Measurements from ENCODE around the gene GEN1. TPM values are rescaled to one million over a fixed set of nuclear protein-coding genes. Genes with fewer than 3 reads are reported as not detected.

GEN1 gene
- total RNA-seq, 1 donor from 2014 or later: 3.4 TPM

DNA sequence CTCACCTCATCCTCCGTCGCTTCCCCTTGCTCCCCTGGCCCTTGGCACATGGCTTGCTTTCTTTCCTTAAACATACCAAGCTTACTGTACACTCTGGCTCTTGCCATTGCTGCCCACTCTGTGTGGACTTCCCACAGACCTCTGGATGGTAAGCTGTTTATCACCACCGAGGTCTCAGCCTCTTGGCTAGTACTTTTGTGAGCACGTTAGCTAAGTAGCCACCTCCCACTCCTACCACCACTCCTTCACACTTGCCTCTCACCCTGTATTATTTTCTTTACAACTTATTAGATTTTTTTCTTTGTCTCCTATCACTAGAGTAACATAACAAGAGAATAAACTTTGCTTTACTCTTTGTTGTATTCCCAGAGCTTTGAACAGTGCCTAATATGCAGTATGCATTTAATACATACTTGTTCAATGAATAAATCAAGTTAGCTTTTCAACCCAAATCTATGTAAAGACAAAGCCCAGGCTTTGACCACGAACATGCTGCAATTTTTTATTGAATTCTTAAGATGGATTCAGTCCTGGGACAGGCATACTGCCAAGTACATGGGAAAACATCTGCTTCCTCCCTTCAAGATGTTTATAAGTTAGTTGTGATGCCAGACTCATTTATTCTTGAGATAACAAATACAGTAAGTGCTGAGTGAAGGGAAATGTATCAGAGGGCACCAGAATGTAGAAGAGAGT is 37.3 kb downstream of the GEN1 start:
- no peak for DNase-seq (ENCODE audit: low spot score)
- intact Hi-C loops (cut with DNase I): no loop called here
- no peak for ATAC-seq

DNA sequence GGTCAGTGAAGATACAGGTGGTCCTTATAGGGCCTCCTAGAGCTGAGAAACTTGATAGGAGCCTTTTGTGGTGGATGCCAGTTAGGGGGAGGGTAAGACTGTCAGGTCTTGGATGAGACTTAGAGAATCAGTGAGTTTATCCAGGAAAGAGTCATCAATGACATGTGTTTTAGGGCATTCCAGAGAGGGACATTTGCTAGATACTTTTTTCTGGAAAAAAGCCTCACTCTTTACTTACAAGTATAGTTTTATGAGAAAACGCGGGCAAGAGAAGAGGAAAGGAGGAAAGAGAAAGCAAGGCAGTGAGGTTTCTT is 37.8 kb downstream of the GEN1 start:
- DNase-seq (ENCODE audit: low spot score) (no peak), ATAC-seq (no peak)
- intact Hi-C loops (cut with DNase I): no loop called here

DNA sequence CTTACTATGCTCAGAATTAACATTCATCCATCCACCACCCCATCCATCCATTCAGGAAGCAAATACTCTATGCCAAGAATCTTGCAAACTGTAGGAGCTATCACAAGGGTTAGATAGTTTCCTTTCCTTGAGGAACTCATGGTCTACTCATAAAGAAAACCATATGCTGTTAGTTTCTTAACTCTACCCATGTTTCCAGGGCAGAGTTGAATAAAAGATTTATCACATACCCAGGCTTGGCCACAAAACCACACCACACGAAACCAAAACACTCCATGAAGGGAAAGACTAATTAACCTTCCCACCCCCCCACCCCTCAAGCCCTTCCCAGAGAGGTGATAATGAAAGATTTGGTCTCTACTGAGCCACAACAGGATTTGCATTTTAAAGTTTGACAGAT is 38.6 kb downstream of the GEN1 start:
- ATAC-seq: no peak
- no peak for DNase-seq (ENCODE audit: low spot score)
- intact Hi-C loops (cut with DNase I): no loop called here

DNA sequence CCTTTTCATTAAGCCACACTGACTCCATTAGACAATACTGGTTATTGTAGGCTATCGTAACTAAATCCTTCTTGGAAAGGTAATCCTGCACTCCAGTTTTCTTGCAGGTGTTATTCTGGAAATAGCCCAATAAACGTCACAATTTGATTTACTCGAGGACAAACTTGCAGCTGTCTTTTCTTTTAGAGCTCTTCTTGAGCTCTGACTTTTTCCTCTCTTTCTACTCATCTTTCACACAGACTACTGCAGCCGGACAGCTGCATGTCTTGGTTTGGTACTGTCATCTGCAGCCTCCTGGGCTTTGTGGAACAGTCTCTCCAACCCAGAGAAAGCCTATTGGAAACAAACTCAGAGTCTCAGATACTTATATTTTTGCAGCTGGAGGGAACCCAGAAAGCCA is 39.4 kb downstream of the GEN1 start:
- intact Hi-C loops (cut with DNase I): no loop called here
- ATAC-seq (no peak), DNase-seq (ENCODE audit: low spot score) (no peak)

DNA sequence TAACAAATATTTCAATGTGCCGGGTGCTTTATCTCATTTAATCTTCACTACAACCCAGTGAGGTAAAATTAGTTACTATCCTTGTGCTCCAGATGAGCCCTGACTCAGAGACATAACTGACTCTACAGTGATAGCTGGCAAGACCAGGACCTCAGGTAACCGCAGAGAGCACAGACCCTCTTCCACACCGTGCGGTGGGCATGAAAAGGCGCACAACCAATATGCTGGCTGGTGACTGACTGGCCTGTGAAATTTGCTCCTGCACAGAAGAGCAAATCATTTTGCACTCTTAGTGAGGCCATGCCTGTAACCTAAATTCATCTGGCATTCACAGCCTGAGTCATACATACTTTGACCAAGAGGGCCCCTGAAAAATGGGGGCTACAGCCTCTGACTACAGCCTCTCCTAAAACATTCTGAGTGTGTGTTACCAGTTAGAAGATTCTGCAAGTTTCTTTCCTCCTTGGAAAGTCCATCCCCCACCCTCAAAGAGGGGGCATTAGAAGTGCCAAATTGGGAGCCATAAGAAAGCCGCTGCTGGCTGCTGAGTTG is 39.9 kb downstream of the GEN1 start:
- intact Hi-C loops (cut with DNase I): no loop called here
- ATAC-seq: no peak

DNA sequence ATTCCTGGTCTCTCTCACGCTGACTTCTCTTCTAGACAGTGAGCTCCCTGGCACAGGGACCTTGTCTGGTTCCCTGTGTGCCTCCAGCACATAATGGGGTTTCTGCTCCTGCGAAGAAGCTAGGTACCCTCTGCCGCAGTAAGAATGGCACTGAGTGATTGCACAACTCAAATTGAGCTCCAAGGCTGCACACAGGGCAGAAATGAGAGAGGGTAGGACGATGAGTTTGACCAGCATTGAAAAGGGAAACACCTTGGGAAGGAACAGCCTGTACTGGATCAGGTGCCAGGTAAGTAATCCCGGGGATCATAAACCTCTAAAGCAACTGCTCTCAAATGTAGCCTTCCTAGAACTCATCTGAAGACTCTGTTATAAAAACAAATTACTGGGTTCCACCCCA is 41.4 kb downstream of the GEN1 start:
- DNase-seq (ENCODE audit: low spot score) (no peak), ATAC-seq (no peak)
- intact Hi-C loops (cut with DNase I): no loop called here

More for the DNA sequence above, 39.9 kb downstream of the GEN1 start:
- DNase-seq (ENCODE audit: low spot score): no peak

DNA sequence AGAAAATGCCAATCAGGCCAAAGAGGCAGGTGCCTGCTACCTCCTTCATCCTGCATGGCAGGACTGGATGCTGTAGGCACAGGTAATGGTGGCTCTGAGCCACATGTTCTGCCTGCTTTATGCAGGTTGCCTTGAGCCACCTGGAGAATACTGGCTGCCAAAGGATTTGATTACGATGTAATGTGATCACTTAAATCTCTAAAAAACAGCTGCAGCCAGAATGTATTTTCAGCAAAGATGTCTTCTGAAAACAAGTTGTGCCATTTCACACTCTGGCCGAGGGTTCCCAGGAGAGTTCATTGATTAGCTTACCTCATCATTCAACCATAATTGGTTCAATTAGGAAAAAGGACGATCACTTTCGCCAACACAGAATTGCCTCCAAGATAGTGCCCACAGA is 44.4 kb downstream of the GEN1 start:
- intact Hi-C loops (cut with DNase I): no loop called here
- ATAC-seq: no peak

DNA sequence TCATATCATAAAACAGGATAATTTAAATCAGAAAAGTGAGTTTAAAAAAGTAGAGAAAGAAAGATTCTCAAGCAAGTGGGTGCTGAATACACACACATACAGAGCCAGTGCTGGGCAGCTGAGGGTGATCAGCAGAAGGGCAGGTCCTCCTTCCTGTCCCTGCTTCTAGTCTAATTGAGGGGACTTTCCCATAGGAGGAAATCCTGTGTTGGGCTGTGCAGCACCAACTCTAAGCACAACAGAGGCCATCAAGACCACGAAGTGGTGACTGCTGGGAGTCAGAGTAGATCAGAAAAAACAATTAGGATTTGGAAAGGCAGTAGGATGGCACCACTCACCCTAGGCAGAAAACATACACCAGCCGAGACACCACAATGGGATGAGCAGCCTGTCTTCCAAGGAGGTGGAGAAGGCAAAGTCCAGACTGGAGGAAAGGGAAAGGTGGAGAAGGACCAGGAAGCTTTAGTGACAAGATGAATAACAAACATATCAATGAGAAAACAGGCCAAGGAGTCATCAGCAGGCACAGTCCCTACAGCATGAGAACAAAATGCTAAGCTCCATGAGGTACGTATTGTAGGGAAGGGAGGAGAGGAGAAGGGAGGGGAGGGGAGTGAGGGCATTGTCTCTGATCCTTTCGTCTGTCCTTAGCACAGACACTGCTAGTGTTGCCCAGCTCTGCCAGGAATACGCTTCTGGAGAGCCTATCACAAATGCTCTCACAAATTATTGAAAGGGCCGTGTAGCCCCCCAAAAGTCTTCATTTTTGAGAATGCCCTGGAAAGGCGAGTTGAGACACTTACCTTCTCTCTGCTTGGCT is 45.6 kb downstream of the GEN1 start:
- peak; percentile 18 for ATAC-seq
- no peak for DNase-seq (ENCODE audit: low spot score)

More for the DNA sequence above, 44.4 kb downstream of the GEN1 start:
- DNase-seq (ENCODE audit: low spot score): no peak

DNA sequence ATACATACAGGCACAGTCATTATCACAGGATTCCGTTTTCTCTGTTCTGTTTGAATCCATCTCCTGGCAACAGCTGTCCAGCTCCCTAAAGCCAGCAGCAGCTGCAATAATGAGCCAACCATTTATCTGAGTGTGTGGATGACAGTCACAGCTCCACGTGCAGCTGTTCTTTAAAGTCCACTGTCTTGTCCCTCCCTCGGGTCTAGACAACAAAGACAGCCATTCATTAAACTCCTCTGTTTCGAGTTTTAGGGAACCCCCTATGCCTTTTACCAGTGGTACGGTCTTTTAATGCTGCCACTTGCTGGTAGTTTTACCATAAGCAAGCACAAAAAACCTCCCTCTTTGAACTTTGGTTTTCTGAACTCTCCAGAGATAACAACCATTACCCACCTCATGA is 46.3 kb downstream of the GEN1 start:
- peak; percentile 82 for ATAC-seq
- no peak for DNase-seq (ENCODE audit: low spot score)
- intact Hi-C loops (cut with DNase I): no loop called here

More for the DNA sequence above, 45.6 kb downstream of the GEN1 start:
- intact Hi-C loops (cut with DNase I): no loop called here

DNA sequence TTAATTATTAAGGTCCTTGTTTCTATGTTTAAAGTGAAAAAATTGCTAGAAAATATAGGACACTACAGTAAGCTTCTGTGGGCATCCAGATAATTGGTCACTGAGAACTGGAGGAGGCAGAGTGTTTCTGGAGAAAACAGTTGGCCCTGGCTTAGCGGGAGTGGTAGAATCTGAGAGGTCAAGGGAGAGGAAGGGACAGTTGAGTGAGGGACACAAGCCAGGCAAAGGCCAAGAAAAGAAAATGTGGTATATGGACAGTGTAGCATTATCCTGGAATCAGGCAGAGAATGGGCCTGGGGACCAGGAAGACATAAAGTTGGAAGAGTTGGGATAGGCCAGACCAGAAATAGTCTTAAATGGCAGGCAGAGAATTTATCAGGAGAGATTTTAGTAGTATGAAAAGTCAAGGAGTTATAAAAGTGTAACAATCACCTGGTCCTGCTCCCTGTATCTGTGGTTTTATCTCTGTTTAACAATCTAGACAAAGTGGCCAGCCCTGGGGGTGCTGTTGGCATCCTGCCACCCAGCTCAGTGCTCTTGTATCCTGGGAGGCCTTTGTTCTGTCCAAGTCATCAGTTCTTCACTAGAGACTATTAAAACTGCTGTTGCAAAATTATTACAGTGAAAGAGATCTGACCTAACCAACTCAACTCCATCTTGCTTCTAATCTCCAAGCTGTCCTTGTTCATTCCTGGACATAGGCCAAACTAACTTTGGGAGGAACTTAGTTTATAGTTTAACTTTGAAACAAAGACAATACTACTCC is 46.9 kb downstream of the GEN1 start:
- intact Hi-C loops (cut with DNase I): no loop called here
- no peak for DNase-seq (ENCODE audit: low spot score)
- ATAC-seq: peak; percentile 47

DNA sequence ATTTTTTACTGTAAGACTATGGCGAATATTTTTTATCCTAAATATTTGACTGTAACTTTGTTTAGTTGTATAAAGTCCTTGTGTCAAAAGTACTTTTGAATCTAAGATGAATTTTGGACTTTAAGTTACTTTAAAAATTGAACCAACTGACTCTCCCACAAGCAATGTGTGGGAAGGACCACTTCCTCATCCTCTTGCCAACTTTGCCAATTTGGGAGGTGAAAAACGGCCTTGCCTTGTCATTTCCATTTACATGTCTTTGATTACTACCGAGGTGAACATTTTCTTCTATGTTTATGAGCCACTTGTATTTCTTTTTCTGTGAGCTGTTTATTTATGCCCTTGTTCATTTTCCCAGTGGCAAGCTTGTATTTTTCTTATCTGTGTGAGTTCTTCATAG is 49.6 kb downstream of the GEN1 start:
- ATAC-seq: no peak
- no peak for DNase-seq (ENCODE audit: low spot score)
- intact Hi-C loops (cut with DNase I): no loop called here

DNA sequence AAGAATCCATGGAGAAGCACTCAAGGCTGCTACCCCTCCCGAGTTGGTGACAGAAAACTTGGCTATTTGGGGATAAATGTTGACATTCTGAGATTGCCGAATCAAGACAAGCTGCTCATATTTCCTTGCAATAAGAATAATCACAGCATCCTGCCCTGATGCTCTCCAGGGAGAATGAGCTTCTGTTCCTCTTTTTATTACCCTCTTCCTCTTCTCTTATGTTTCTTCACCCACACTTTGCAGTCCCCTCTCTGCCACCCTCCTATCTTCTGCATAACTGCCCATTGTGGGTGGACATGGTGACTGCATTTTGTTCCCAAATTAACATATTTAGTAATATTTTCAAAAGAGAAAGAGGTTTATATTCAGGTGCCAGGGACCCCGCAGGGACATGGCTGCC is 50.4 kb downstream of the GEN1 start:
- intact Hi-C loops (cut with DNase I): no loop called here
- no peak for DNase-seq (ENCODE audit: low spot score)
- no peak for ATAC-seq

DNA sequence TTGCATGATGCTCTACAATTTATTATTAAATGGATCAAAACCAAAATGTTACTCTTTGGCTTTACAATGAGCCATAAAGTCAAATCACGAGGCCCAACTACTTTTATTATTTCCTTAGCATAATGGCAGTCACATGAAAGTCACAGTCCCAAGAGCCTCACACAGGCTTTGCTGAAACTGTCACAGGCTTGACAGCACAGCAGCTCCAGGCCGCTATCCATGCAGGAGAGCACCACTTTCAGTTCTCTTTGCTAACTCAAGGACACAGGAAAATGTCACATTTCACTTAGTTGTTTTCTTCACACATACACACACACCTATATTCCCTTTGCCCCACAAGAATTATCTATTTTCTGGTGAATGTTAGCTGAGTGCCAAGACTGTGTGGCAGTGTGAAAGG is 51.2 kb downstream of the GEN1 start:
- ATAC-seq (no peak), DNase-seq (ENCODE audit: low spot score) (no peak)
- intact Hi-C loops (cut with DNase I): no loop called here

DNA sequence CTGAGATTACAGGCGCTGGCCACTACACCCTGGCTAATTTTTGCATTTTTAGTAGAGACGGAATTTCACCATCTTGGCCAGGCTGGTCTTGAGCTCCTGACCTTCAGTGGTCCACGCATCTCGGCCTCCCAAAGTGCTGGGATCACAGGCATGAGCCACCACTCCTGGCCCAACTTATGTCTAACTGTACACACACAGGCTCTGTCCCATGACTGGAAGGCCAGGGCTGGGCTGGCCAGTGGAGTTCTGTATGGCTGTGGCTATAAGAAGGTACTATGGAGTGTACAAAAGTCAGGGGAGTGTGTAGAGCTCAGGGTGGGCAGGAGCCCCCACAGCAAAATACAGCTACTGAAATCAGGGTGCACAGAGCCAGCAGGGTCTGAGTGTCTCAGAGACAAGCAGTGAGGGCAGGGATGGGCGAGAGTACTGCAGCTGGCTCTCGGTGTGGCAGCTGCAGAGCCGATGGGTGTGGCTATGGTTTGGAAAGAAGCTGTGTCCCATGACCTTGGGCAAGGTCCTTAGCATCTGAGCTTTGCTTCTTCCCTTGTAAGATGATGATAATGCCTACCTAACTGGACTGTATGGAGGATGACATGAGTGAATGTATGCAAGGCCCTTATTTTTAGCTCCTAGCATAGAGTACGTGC is 51.9 kb downstream of the GEN1 start:
- ATAC-seq (peak; percentile 13), DNase-seq (ENCODE audit: low spot score) (no peak)
- intact Hi-C loops (cut with DNase I): no loop called here

DNA sequence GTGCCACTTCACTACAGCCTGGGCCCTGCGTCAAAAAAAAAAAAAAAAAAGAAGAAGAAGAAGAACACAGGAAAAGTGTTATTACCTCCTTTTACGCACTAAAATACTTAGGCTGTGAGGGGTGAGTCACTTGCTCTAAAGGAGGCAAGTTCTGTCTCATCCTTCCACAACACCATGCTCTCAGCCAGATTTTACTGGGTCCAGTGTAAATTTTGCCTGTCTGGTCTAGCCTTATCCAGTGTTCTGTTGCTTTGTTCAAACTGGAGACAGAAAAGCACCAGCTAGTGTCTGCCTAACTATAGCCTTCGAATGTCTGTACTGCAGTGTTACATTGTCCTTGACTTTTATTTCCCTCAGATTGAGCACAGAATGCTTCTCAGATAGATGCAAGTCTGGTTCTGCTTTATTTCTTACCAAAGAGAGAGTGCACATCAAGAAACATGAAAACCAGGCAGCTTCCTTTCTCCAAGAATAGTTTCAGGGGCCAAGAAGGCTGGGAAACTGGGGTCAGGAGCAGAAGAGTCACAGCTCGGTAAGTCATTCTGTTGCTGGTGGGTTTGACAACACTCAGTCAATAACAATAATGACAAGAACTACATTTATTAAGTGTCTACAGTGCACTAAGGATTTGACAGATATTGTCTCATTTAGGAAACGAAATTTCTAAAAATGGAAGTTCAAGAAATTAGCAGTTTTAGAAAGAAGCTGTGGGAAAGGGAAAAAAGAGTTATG is 59.2 kb downstream of the GEN1 start:
- intact Hi-C loops (cut with DNase I): no loop called here
- ATAC-seq (peak; percentile 51), DNase-seq (ENCODE audit: low spot score) (no peak)

DNA sequence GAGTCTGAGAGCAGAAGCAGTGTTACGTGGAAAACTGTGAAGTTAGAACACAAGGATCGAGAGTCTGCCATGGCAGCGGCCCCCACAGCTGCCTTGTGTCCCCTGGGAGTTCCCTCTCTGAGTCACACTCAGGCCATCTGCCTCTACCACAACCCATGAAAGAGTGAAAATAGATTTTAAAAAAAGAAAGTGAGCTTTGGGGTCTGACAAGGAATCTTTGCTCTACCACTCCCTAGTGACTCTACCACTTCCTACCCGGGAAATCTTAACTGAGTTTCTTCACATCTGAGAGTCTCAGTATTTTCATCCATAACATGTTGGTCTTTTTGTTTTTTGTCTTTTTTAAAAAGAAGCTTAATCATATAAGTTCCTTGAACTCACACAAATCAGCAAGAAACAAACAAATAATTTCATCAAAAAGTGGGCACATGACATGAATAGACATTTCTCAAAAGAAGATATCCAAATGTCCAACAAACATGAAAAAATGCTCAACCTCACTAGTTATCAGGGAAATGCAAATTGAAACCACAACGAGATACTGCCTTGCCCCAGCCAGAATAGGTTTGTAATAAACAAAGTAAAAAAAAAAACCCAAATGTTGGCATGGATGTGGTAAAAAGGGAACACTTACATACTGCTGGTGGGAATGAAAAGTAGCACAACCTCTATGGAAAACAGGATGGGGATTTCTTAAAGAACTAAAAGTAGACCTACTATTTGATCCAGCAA is 60.0 kb downstream of the GEN1 start:
- ATAC-seq: peak; percentile 83
- intact Hi-C loops (cut with DNase I): no loop called here
- DNase-seq (ENCODE audit: low spot score): no peak

DNA sequence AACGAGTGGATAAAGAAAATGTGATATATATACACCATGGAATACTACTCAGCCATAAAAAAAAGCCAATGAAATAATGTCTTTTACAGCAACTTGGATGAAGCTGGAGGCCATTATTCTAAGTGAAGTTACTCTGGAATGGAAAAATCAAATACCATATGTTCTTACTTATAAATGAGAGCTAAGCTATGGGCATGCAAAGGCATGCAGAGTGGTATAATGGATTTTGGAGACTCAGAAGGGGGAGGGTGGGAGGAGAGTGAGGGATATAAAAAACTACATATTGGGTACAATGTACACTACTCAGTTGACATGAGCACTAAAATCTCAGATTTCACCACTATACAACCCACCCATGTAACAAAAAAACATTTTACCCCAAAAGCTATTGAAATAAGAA is 60.7 kb downstream of the GEN1 start:
- ATAC-seq (no peak), DNase-seq (ENCODE audit: low spot score) (no peak)
- intact Hi-C loops (cut with DNase I): no loop called here

All from sciatic nerve (tissue), 2 donors.